Epithelial cell of proximal tubule (primary cell): Measurements from ENCODE around the gene LCOR. TPM values are rescaled to one million over a fixed set of nuclear protein-coding genes. Genes with fewer than 3 reads are reported as not detected.

Source experiments
- DNase-seq: peaks from one replicate; pipeline ENCODE4 v3.0.0-alpha.2; 2011; ENCODE audit warnings: low read depth
- H3K4me3 ChIP-seq: 2 replicates; pipeline ENCODE4 v1.5.1; 2011; ENCODE audit warnings: low read depth, mild to moderate bottlenecking, low read length
- CTCF ChIP-seq: conservative IDR thresholded peaks from 2 replicates; pipeline ENCODE4 v1.5.1; 2012; ENCODE audit warnings: low read depth, mild to moderate bottlenecking, low read length
- total RNA-seq: library from RNA; depleted of rRNA; stranded (reverse); fragments of >200 nt; gene quantifications from 2 replicates; pipeline ENCODE4 v1.2.3, GENCODE V29; 2015

Gene LCOR
- total RNA-seq, 1 donor from 2014 or later = 17.2 TPM

- H3K4me3 ChIP-seq = no peak overlapping the region
- TF ChIP-seq CTCF = no peak
- no peak for DNase-seq
These were observed 81.8 kb downstream of the LCOR start for GRCh38 chr10:96913906-96914305.

- DNase-seq = no peak
- no peak overlapping the region for H3K4me3 ChIP-seq
- TF ChIP-seq CTCF = no peak
These were observed 85.5 kb downstream of the LCOR start for GRCh38 chr10:96917628-96918027.

- TF ChIP-seq CTCF = no peak
- no peak for DNase-seq
- H3K4me3 ChIP-seq = no peak overlapping the region
These were observed 86.3 kb downstream of the LCOR start for GRCh38 chr10:96918214-96919002.

DNA sequence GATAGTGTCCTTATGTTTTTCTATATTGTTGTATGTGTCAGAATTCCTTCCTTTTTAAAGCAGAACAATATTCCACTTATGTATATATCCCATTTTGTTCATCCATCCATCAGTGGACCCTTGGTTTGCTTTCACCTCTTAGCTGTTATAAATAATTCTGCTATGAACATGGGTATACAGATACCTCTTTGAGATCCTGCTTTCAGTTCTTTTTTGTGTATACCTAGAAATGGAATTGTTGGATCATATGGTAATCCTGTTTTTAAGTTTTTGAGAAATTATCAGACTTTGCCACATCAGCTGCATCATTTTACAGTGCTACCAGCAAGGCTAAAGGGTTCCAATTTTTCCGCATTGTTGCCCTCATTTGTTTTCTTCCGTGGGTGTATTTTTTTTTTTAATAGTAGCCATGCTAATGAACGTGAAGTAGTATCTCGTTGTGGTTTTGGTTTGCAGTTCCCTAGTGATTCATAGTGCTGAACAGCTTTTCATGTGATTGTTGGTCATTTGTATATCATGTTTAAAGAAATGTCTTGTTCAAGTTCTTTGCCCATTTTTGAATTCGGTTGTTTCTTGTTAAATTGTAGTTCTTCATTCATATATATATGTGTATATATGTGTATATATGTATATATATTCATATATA, 87.8 kb downstream of the LCOR start:
- no peak for DNase-seq
- no peak for TF ChIP-seq CTCF
- H3K4me3 ChIP-seq = no peak overlapping the region

- no peak for TF ChIP-seq CTCF
- H3K4me3 ChIP-seq = no peak overlapping the region
- DNase-seq = no peak
These were observed 89.6 kb downstream of the LCOR start for GRCh38 chr10:96921655-96922054.

GRCh38 chr10:96922978-96923948, 91.2 kb downstream of the LCOR start:
- no peak for DNase-seq
- TF ChIP-seq CTCF = no peak
- no peak overlapping the region for H3K4me3 ChIP-seq
